GM21529 (cell line): ENCODE results near the gene STAC2.

ENCODE experiments used
- ATAC-seq: cut with Tn5 transposase; IDR thresholded peaks from one replicate; pipeline ENCODE4 v1.9.1; 2021; ENCODE audit not compliant: unreplicated experiment

STAC2 gene

DNA sequence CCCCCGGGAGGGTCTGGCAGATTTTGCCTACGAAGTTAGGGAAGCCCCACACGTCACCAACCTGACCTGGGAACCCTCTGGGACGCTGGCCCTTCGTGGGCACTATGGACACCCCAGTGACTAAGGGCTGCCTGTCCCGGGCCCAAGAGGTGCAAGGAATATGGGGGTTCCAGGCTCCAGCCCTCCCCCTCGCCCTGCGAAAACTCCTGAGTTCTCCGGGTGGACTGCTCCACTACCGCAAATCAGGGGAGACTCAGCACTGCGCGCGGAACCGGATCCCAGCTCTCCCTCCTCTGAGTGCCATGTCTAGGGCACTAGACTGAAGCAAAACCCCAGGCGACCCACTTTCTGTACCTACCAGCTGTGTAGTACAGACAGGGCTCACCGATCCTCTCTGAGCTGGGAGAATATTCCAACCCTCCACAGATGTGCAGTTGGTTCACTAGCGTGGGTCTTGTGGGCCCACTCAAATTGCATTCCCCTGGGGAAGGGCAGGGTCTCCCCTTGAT lies 59.9 kb downstream of the STAC2 start, which contains the start of gene ARL5C:
ARL5C (minus strand) TSS at position 321 of the 509 bp plus-strand sequence. CDS start 401 bp downstream, outside the sequence.
- ATAC-seq = no peak

DNA sequence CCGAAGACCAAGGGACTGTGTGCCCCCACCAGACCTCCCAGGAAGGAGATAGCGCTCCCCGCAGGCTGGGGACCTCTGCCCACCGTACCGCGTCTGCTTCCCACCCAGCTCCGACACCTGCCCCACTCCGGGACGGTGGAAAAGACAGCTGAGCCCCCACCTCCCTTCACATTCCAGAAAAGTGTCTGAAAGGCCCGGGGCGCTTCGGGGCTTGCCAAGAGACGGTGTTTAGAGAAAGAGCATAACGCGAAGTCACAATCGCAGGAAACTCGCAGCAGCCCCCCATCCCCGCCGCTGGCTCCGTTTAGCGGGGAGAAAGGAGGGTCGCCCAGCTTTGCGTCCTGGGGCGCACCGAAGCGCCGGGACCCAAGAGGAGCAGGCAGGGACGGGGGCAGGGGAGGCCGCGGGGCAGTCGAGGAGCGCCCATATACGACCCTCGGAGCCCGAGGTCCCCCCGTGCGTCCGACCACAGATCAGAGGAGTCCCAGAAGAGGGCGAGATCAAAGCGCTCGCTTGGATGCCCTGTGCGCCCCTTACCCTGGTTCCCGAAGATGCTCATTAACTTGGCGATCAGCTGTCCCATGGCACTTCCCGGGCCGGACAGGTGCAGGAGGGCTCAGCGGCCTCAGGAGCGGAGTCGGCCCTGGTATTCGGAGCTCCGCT lies 60.4 kb downstream of the STAC2 start:
- peak; percentile 9 for ATAC-seq

DNA sequence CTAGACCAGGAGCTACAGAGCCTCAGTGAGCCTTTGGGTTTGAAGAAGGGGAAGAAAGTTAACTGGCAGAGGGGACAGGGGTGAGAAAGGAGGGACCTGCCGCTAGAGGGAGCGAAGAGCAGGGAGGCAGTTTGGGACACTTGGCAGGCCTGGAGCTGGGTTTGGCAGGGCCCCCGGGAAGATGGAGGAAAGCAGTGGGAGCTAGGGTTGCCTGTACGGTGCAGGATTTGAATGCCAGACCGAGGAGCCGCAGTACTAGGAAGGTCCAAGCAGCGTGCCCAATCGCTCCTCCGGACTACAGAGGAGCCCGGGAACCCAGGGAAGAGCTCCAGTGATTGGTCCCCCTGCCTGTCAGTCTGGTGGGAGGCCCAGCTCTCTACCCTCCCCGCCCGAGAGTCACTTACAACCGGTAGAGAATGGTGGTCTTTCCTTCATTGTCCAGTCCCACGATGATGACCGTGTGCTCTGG lies 61.0 kb downstream of the STAC2 start:
- peak; percentile 85 for ATAC-seq

DNA sequence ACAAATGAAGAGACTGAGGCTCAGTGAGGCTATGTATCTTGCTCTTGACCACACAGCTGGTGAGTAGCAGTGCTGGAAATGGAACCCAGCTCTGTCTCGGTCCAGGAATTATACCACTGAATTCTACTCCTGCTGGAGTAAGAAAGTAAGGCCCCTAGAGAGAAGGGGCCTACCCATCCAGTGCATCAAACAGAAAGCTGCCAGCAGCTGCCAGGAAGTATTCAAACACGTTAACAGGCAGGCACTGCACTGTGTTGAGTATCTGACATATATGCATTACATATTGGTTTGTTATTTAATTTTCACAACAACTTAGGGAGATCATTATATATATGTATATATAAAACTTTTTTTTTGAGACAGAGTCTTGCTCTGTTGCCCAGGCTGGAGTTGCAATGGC lies 63.8 kb downstream of the STAC2 start:
- no peak for ATAC-seq
